Neural cell (in vitro differentiated cells): ENCODE results near the gene FGD1. TPM values are rescaled to one million over a fixed set of nuclear protein-coding genes. Genes with fewer than 3 reads are reported as not detected.

Source experiments
- H2AFZ ChIP-seq: fragments of 200-600, 300-800 bp; sonication (generic), shearing (Covaris generic); 2 replicates; pipeline ENCODE4 v1.6.0; 2014; ENCODE audit warnings: low read depth, mild to moderate bottlenecking, antibody characterized with exemption, low read length, moderate library complexity
- H3F3A ChIP-seq: fragments of 200-600 bp; shearing (Covaris generic); 2 replicates; pipeline ENCODE4 v1.6.1; 2016; ENCODE audit warnings: mild to moderate bottlenecking, moderate library complexity, mixed read lengths, antibody characterized with exemption, low read length; ENCODE audit not compliant: insufficient read depth, poor library complexity, severe bottlenecking
- H3K27ac ChIP-seq: fragments of 200-600, 300-800 bp; sonication (generic), shearing (Covaris generic); 2 replicates; pipeline ENCODE4 v1.5.1; 2014; ENCODE audit warnings: mild to moderate bottlenecking, low read length, moderate library complexity
- H3K27me3 ChIP-seq: fragments of 300-800, 200-600 bp; sonication (generic), shearing (Covaris generic); 2 replicates; pipeline ENCODE4 v1.6.0; 2014; ENCODE audit warnings: mild to moderate bottlenecking, low read depth, low read length, moderate library complexity; ENCODE audit not compliant: insufficient read depth
- H3K36me3 ChIP-seq: fragments of 300-800, 200-600 bp; sonication (generic), shearing (Covaris generic); 2 replicates; pipeline ENCODE4 v1.5.1; 2014; ENCODE audit warnings: mild to moderate bottlenecking, antibody characterized with exemption, low read length, moderate library complexity; ENCODE audit not compliant: insufficient read depth
- H3K4me2 ChIP-seq: fragments of 300-800, 200-600 bp; sonication (generic), shearing (Covaris generic); 2 replicates; pipeline ENCODE4 v1.6.0; 2014; ENCODE audit warnings: mild to moderate bottlenecking, low read length
- H3K4me3 ChIP-seq: fragments of 300-800, 200-600 bp; sonication (generic), shearing (Covaris generic); 2 replicates; pipeline ENCODE4 v1.5.1; 2014; ENCODE audit warnings: mild to moderate bottlenecking, low read length, moderate library complexity
- H3K79me2 ChIP-seq: fragments of 200-600 bp; shearing (Covaris generic); replicated peaks from 2 replicates; pipeline ENCODE4 v1.6.0; 2014; ENCODE audit warnings: mild to moderate bottlenecking, low read length, moderate library complexity; ENCODE audit not compliant: insufficient read depth
- H3K9ac ChIP-seq: fragments of 300-800, 200-600 bp; sonication (generic), shearing (Covaris generic); 2 replicates; pipeline ENCODE4 v1.6.1; 2016; ENCODE audit warnings: mild to moderate bottlenecking, low read length, mixed read lengths
- H3K9me2 ChIP-seq: fragments of 200-600 bp; shearing (Covaris generic); 2 replicates; pipeline ENCODE4 v1.6.1; 2016; ENCODE audit warnings: mild to moderate bottlenecking, low read length, mixed read lengths; ENCODE audit not compliant: insufficient read depth
- H3K9me3 ChIP-seq: fragments of 200-600, 300-800 bp; sonication (generic), shearing (Covaris generic); 2 replicates; pipeline ENCODE4 v1.6.1; 2016; ENCODE audit warnings: mild to moderate bottlenecking, mixed run types, low read length, moderate library complexity, mixed read lengths
- H4K20me1 ChIP-seq: fragments of 200-600 bp; shearing (Covaris generic); 2 replicates; pipeline ENCODE4 v1.6.1; 2016; ENCODE audit warnings: mild to moderate bottlenecking, mixed run types; ENCODE audit not compliant: insufficient read depth
- EP300 ChIP-seq: fragments of 450-650 bp; conservative IDR thresholded peaks from 2 replicates; pipeline ENCODE4 v1.6.1; 2014; ENCODE audit warnings: antibody characterized with exemption, mild to moderate bottlenecking, moderate library complexity; ENCODE audit not compliant: poor library complexity, severe bottlenecking
- EZH2 ChIP-seq: fragments of 200-600, 300-800 bp; shearing (Covaris generic), sonication (generic); IDR thresholded peaks from 2 replicates; pipeline ENCODE4 v1.6.1; 2014; ENCODE audit warnings: antibody characterized with exemption, low read length, borderline replicate concordance, mild to moderate bottlenecking; ENCODE audit not compliant: insufficient read depth, poor library complexity, severe bottlenecking
- MXI1 ChIP-seq: fragments of 450-650 bp; conservative IDR thresholded peaks from 2 replicates; pipeline ENCODE4 v1.6.1; 2014; ENCODE audit warnings: antibody characterized with exemption, mild to moderate bottlenecking; ENCODE audit not compliant: poor library complexity, severe bottlenecking
- POLR2AphosphoS5 ChIP-seq: IDR thresholded peaks from 2 replicates; pipeline ENCODE4 v1.6.1; 2012
- RAD21 ChIP-seq: fragments of 450-650 bp; conservative IDR thresholded peaks from 2 replicates; pipeline ENCODE4 v1.6.1; 2014; ENCODE audit warnings: antibody characterized with exemption, mild to moderate bottlenecking, moderate library complexity
- SMC3 ChIP-seq: fragments of 450-650 bp; conservative IDR thresholded peaks from 2 replicates; pipeline ENCODE4 v1.6.1; 2014; ENCODE audit warnings: antibody characterized with exemption, mild to moderate bottlenecking, moderate library complexity; ENCODE audit not compliant: poor library complexity
- TAF1 ChIP-seq: IDR thresholded peaks from 2 replicates; pipeline ENCODE4 v1.6.1; 2012; ENCODE audit warnings: low read depth
- polyA plus RNA-seq: library from polyadenylated mRNA; depleted of rRNA; stranded (reverse); fragments of >200 nt; gene quantifications from 2 replicates; pipeline ENCODE4 v1.2.3, GENCODE V29; 2014
- TF ChIP-seq, protein P1 (sequence below): fragments of 450-650 bp; IDR thresholded peaks from 2 replicates; pipeline ENCODE4 v1.5.1; 2014; ENCODE audit warnings: antibody characterized with exemption, mild to moderate bottlenecking, moderate library complexity; ENCODE audit not compliant: poor library complexity, severe bottlenecking
- TF ChIP-seq, protein P2 (sequence below): IDR thresholded peaks from 2 replicates; pipeline ENCODE4 v1.6.1; 2012; ENCODE audit warnings: borderline replicate concordance

FGD1 gene
- polyA plus RNA-seq, 1 donor from 2014 or later: 9.8 TPM

DNA sequence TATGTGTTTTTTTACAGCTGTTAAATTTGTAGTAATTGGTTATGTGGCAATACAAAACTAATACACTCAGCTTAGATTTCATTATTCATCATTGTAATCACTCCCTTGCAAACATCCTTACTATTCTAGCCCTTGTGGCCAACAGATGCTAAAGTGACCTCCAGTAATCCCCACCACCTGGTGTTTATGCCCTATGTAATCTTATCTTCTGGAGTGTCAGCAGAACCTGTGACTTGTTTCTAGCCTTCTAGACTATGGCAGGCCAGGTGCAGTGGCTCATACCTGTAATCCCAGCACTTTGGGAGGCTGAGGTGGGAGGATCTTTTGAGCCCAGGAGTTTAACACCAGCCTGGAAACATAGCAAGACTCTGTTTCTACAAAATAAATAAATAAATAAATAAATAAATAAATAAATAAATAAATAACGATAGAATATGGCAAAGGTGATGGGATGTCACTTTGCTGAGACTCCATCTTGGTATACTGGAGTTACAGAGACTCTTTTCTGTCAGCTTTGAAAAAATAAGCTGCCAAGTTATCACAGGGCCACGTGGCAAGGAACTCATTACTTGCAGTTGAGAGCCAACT lies 68.1 kb downstream of the FGD1 start:
- no peaks in the 10 kb centered on the region for H3K27me3 ChIP-seq
- H3K4me3 ChIP-seq: no peak overlapping the region
- H3K9ac ChIP-seq: no peak overlapping the region
- H3K9me3 ChIP-seq: no peaks in the 10 kb centered on the region
- no peaks in the 10 kb centered on the region for H3K79me2 ChIP-seq
- H3K27ac ChIP-seq: no peak overlapping the region
- H2AFZ ChIP-seq: no peak overlapping the region
- H3K4me2 ChIP-seq: no peak overlapping the region
- no peaks in the 10 kb centered on the region for H3F3A ChIP-seq
- H3K36me3 ChIP-seq: no peaks in the 10 kb centered on the region
- TF ChIP-seq EZH2 (no peak), SMC3 (no peak), EP300 (no peak)
- no peaks in the 10 kb centered on the region for H4K20me1 ChIP-seq
- H3K9me2 ChIP-seq: no peaks in the 10 kb centered on the region

DNA sequence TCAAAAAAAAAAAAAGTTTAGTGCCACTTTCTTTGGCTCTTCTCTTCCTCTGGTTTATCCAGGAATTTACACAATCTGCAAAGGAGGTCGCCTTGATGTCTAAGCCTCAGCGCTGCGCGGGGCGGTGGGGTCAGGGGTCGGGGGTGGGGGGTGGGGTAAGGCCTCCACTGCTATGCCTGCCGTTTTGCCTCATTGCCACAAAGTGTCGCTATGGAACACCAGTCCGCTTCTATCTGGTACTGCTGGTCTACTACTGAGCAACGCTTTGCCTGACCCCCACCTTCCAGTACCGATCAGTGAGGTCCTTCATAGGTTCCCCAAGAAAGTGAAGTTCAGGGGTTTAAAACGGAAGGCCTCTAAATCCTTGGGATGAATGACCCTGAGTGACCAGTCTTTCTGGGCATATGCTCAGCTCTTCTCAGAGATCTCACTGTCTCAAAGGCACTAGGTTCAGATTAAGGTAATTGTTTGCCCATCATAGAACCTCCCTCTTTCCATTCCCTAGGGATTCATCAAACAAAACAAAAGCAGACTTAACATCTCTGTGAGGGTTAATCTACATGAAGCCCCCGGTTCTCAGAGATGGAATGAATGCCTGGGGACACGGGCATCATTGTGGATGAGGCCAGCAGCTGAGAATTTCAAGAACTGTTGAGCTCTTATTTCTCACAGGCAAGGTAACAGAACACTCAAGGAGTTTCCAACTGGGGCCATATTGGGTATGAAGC lies 72.7 kb downstream of the FGD1 start:
- TF ChIP-seq, protein P1, sequence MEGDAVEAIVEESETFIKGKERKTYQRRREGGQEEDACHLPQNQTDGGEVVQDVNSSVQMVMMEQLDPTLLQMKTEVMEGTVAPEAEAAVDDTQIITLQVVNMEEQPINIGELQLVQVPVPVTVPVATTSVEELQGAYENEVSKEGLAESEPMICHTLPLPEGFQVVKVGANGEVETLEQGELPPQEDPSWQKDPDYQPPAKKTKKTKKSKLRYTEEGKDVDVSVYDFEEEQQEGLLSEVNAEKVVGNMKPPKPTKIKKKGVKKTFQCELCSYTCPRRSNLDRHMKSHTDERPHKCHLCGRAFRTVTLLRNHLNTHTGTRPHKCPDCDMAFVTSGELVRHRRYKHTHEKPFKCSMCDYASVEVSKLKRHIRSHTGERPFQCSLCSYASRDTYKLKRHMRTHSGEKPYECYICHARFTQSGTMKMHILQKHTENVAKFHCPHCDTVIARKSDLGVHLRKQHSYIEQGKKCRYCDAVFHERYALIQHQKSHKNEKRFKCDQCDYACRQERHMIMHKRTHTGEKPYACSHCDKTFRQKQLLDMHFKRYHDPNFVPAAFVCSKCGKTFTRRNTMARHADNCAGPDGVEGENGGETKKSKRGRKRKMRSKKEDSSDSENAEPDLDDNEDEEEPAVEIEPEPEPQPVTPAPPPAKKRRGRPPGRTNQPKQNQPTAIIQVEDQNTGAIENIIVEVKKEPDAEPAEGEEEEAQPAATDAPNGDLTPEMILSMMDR: no peak
- TF ChIP-seq EP300 (no peak), POLR2AphosphoS5 (no peak), EZH2 (no peak), TAF1 (no peak), SMC3 (no peak), RAD21 (no peak), MXI1 (no peak)
- TF ChIP-seq, protein P2, sequence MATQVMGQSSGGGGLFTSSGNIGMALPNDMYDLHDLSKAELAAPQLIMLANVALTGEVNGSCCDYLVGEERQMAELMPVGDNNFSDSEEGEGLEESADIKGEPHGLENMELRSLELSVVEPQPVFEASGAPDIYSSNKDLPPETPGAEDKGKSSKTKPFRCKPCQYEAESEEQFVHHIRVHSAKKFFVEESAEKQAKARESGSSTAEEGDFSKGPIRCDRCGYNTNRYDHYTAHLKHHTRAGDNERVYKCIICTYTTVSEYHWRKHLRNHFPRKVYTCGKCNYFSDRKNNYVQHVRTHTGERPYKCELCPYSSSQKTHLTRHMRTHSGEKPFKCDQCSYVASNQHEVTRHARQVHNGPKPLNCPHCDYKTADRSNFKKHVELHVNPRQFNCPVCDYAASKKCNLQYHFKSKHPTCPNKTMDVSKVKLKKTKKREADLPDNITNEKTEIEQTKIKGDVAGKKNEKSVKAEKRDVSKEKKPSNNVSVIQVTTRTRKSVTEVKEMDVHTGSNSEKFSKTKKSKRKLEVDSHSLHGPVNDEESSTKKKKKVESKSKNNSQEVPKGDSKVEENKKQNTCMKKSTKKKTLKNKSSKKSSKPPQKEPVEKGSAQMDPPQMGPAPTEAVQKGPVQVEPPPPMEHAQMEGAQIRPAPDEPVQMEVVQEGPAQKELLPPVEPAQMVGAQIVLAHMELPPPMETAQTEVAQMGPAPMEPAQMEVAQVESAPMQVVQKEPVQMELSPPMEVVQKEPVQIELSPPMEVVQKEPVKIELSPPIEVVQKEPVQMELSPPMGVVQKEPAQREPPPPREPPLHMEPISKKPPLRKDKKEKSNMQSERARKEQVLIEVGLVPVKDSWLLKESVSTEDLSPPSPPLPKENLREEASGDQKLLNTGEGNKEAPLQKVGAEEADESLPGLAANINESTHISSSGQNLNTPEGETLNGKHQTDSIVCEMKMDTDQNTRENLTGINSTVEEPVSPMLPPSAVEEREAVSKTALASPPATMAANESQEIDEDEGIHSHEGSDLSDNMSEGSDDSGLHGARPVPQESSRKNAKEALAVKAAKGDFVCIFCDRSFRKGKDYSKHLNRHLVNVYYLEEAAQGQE: no peak
- H3K4me3 ChIP-seq: no peak overlapping the region
- no peak overlapping the region for H3K9ac ChIP-seq
- H3K79me2 ChIP-seq: no peaks in the 10 kb centered on the region
- no peaks in the 10 kb centered on the region for H4K20me1 ChIP-seq
- no peaks in the 10 kb centered on the region for H3F3A ChIP-seq
- H3K36me3 ChIP-seq: no peaks in the 10 kb centered on the region
- H3K9me3 ChIP-seq: no peaks in the 10 kb centered on the region
- no peak overlapping the region for H3K27ac ChIP-seq
- H3K4me2 ChIP-seq: no peak overlapping the region
- H3K27me3 ChIP-seq: no peaks in the 10 kb centered on the region
- H2AFZ ChIP-seq: no peak overlapping the region
- no peaks in the 10 kb centered on the region for H3K9me2 ChIP-seq
